ENCODE data around the gene CACTIN.

The CACTIN gene

DNA sequence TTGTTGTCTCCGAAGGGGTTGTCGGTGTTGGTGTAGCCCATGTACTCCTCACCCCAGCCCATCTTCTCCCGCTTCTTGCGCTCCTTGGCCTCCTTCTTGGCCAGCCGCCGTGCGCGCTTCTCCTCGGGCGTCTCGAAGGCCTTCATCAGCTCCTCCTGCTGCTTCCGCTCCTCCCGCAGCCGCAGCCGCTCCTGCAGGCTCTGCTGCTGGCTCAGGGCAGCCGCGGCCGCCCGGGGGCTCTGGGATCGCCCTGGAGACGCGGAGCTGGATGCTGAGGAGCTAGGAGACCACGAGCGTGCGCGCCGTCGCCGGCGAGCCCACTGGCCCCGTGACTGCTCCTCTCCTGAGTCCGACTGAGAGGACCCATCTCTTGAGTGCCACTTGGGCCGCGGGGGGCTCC lies 2.9 kb downstream of the CACTIN start:
- no peak for DNase-seq

DNA sequence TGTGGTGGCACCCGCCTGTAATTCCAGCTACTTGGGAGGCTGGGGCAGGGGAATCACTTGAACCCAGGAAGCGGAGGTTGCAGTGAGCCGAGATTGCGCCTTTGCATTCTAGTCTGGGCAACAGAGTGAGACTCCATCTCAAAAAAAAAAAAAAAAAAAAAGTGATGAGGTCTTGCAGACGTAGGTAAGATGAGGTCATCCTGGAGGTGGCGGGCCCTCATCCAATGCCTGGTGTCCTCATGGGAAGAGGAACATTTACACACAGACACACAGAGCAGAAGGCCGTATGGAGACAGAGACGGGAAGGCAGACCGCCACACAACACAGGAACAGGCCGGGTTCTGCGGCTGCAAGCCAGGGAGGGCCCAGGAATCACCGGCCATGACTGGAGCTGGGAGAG lies 4.4 kb downstream of the CACTIN start:
- DNase-seq: no peak

DNA sequence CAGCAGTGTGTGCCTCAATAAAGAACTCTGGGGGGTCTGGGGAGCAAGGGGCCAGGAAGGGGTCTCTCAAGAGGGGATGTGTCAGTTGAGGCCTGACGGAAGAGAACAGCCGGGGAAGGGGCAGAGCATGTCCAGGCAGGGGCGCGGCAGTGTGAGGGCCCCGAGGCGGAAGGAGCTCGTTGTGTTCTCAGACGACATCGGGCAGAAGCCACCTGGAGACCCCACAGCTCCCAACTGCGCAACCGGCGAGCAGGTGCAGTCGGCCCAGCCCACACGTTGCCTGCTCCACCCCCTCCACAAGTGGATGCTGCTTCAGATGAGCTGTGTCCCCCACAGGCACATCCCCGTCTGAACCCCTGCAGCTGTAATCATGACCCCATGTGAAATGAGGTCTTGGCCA lies 4.9 kb downstream of the CACTIN start:
- no peak for DNase-seq

DNA sequence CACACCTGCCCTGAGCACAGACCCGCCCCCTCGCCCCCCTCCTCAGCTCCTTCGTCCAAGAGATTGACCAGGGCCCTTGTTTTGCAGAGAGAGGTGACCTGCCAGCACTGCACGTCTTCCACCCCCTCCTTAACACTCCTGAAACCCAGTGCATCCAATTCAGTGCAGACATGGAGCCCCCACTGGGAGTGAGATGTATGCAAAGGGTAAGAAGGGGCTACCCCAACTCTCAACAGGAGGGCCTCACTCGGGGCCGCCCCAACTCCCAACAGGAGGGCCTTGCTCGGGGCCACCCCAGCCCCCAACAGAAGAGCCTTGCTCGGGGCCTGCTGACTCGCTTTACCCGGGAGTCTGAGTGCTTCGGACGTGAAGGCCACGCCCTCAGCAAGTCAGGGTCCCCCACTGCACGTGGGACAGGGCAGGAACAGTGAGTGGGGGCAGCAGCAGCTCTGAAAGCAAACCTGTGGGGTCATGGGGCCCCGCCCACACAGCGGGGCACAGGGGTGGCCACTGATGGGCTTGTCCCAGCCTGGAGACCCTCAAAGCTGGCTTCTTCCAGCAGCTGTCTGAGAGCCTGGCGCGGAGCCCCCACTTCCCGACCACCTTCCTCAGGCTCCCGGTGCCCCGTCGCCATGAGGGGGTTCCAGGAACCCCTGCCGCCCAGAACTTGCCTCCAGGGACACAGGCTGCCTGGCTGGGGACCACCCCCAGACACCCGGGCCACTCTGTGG lies 5.6 kb downstream of the CACTIN start:
- DNase-seq: no peak

DNA sequence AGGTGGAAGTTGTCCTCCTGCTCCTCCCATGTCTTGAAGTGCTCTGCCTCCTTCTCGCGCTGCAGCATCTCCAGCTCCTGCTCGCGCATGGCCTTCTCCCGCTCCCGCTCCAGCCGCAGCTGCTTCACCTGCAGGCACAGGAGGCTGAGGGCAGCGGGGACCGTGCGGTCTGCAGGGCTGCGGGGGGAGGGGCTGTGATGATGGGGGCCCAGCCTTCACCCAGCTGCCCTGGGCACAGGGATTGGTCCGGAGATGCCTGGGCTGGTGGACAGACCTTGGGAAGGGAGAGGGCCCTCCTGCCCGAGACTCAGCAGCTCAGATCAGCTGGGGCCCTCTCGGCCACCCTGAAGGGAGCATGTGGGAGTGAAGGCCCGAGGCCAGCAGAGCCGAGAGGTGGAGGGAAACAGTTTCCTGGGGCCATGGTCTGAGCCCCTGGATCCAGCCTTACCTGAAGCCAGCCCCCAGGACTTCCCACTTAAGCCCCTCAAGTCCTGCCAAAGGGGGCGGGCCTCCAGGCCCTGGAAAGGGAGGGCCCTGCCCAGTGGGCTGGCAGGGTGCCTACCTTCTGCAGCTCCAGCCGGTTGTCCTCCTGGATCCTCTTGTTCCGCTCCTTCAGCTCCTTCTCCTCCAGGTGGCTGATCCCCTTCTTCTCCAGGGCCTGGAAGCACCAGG lies 6.3 kb downstream of the CACTIN start:
- DNase-seq: no peak

DNA sequence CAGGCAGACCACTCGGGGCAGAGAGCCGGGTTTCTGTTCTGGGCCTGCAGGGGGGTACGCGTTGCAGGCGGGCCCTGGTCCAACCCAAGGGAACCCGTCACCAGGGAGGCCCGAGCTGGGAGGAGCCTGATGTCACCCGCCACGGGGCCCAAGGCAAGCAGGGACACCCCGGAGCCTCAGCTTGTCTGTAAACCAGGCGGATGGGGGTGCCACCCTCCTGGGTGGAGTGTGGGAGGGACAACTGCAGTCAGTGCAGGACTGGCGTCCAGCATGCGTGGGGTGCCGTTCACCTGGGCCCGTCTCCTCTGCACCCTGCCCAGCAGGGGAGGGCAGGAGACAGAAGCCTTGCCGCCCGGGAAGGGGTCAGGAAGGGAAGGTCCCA lies 7.0 kb downstream of the CACTIN start:
- no peak for DNase-seq

DNA sequence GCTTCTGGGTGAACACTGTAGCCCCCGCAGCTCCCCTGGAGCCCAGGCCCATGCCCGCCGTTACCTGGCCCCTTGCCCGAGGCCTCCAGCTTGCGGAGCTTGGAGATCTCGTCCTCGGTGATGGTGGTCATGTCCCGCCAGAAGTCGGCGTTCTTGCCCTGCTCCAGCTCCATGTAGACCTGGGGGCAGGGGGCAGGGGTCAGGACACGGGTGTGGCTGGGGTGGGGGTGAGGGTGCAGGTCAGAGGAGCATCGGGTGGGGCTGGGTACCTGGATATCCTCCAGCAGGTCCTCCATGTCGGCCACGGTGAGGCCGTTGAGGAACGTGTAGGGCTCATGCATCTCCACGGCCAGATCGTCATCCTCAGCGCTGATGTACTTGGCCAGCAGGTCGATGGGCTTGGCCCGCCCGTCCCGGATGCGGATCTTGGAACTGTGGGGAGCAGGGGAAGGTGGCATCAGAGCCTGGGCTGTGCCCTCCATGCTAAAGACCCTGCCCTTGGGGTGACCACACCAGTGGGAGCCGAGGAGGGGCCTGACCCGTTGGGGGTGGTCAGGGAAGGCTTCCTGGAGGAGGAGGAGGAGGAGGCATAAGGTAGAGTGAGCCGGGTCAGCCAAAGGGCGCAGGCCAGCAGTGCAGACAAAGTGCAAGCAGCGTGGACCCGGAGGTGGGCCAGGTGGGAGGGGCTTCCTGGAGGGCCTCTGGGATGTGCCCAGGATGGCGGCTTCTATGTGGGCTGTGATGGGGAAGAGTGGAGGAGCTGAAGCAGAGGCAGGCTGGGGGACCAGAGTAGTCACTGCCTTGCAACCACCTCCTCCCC lies 7.6 kb downstream of the CACTIN start:
- no peak for DNase-seq

DNA sequence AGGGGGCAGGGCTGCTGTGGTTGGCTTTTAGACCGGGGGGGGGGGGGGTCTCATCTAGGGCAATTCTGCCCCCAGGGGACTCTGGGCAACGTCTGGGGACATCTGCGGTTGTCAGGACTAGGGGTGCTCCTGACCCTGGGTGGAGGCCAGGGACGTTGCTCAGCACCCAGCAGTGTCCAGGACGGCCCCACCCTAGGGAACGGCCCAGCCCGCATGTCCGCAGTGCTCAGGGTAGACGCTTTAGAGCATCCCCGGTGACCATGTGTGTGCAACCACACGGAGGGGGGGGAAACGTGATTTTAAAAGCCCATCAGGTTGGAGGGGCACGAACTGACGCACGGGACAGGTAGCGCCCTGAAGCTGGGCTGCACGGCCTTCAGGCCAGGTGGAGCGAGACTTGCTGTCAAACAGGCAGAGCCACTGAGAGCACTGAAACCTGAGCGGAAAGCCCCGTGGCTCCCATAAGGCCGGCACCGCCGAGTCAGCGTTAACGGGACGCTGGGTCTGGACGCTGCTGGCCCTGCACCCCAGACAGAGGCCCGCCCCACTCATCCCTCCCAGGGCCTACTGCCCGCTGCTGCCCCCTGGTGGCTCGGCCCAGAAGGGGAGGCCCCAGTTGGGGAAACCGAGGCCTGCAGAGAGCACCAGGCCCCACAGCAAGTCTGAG lies 8.3 kb downstream of the CACTIN start:
- no peak for DNase-seq

DNA sequence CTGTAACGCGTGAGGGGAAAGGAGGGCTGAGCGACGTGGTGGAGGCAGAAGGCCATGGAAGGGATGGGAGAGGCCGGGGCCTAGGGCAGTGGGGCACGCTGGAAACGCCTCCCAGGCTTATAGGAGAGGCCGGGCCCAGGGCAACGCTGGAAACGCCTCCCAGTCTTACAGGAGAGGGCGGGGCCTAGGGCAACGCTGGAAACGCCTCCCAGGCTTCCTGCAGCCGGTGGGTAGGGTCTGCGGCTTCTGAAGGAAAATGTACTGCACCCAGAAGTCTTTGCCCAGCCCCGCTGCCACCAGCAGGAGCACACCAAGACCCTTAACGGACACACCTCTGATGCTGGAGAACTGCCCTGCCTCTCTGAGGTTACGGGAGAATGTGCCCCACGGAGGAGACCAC lies 9.1 kb downstream of the CACTIN start:
- no peak for DNase-seq

DNA sequence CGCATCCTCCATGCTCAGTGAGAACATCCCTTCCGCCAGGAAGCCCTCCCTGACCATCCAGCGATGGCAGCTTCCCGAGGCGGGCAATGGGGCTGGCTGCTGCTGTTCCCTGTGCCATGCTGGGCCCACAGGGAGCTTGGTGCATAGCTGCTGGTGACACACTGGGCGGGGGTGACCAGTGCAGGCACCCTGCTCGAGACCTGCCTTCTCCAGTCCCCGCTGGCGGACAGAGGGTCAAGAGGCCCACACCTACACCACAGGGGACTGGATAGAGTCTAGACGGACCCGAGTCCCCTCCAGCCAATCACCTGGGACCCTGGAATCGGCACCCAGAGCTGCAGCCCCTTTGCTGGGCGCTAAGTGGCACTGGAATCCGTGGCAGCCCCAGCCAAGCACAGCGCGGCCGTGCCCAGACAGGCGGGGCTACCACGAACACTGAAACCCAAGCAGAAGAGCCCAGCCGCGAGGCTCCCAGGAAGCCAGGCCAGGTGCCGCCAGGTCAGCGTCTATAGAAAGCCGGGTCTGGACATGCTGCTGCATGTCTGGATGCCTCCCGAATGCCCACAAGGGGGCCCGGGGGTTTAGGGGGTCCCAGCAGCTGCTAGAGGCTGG lies 11.0 kb downstream of the CACTIN start:
- no peak for DNase-seq

DNA sequence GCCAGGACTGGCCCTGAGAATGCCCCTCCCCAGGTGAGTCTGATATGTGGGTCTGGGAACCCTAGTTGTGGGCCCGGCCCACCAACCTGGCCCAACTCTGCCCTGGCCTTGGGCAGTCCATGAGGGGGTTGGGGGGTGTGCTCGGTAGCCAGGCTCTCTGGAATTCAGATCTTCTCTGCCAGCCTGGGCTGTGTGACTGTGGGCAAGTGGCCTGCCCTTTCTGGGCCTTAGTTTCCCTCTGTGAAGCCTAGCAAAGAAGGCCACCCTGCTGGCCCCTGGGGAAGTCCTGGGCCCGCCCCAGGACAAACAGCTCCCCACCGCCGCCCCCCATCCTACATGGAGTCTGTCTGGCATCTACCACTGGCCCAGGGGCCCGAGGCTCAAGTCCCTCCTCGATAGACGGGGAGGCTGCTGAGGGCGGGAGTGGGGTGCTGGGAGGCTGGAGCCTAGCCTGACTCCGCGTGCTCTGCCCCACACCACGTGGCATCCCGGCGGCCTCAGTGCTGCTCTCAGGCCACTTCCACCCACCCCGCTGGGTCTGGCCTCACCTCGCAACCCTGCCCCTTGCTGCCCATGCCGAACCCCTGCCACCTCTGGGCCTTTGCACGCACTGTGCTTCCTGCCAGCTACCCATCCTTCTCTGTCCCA lies 11.6 kb downstream of the CACTIN start:
- DNase-seq: no peak

DNA sequence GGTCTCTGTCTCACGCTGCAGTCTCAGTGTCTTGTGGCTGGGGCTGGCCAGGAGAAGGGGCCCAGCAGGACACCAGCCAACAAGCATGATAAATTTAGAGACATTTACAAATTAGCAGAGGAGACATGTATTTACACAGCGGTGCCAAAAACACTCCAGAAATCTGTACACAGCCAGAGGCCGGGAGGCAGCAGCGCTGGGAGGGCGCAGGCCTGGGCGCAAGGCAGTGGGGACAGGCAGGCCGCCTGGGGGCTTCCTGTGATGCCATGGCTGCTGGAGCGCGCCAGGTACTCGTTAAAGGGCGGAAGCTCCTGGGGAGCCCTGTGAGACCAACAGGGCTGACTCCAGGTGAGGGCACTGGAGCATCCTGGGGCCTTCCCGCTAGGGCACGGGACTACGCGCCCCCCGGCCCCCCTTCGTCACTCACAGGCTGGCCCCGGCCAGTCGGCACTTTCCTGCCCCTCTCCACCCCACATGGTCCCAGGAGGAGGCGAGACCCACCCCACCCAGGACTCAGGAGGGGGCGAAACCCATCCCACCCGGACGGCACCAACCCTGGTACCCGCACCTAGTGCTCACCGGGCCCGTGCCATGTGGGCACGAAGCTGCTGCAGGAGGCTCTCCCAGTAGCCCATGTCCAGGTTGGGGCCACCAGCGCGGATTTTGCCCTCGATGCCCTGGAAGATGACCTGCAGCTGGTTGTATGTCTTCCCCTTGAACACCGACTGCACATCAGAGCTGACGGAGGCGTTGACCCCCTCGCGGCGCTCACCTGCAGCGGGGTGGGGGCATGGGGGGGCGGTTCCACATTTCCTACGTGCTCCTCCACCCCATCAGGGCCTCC lies 12.6 kb downstream of the CACTIN start:
- no peak for DNase-seq

DNA sequence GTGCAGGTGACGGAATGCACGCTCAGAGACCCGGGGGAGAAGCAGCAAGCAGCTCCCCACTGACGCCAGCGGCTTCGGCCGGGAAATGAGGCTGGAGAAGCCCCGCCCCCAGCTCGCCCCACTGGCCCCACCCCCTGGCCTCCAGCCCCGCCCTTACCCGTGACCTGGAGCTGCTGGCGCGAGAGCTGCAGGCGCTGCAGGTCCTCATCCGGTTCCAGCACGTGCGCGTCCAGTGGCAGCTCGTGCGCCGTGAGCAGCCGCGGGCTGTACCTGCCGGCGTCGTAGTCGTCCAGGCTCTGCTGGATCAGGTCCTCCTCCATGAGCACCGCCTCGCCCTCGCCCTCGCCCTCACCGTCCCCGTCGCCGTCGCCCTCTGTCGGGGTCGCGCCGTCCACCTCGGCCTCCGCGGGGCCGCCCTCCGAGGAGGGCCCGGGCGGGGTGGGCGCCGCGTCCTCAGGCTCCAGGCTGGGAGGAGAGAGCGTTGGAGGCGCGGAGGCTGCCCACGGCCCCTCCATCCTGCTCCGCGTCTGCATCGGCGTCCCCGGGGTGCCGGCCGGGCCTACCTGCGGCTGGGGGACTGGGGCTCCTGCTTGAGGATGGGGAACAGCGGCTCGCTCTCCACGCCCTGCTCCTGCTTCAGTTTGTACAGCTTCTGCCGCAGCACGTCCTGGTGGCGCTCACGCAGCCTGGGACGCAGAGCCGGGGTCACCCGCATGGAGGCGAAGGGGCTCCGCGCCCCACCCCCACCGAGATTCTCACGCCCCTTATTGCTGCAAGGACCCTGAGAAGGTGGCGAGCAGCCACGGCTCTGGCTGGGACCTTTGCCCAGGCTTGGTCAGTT lies 13.5 kb downstream of the CACTIN start:
- no peak for DNase-seq

DNA sequence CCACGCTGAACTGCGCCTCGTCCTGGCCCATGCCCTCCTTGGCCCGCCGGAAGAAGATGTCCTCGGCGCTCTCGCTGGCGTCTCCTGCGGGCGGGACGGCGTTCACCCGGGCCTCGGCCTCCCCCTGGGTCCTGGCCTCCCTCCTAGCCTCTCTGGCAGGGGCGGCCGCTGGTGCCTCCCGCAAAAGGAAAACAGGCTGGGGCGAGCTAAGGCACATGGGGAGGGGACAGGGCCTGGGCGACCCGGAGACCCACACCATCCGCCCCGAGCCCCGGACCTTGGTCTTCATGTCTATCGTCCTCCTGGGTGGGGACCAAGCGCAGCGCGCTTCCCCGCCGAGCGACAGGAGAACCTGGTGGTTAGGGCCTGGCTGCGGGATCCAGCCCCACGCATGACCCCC lies 14.3 kb downstream of the CACTIN start:
- DNase-seq: no peak

DNA sequence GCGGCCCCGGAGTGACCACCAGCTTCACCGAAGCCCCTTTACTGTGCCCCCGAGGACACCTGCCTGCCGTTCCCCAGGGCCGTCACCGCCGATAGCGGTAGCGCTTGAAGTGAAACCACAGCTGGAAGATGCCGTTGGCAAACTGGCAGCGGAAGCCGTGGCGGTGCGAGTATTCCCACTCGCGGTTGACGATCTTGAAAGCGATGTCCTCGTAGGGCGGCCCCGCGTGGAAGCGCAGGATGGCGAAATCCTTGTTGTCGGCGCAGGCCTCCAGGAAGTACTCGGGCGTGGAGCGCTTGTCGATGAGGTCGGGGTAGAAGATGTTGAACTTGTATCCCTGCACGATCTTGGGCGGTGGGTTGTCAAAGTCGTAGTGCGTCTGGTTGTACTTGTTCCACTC lies 14.7 kb downstream of the CACTIN start:
- DNase-seq: no peak

DNA sequence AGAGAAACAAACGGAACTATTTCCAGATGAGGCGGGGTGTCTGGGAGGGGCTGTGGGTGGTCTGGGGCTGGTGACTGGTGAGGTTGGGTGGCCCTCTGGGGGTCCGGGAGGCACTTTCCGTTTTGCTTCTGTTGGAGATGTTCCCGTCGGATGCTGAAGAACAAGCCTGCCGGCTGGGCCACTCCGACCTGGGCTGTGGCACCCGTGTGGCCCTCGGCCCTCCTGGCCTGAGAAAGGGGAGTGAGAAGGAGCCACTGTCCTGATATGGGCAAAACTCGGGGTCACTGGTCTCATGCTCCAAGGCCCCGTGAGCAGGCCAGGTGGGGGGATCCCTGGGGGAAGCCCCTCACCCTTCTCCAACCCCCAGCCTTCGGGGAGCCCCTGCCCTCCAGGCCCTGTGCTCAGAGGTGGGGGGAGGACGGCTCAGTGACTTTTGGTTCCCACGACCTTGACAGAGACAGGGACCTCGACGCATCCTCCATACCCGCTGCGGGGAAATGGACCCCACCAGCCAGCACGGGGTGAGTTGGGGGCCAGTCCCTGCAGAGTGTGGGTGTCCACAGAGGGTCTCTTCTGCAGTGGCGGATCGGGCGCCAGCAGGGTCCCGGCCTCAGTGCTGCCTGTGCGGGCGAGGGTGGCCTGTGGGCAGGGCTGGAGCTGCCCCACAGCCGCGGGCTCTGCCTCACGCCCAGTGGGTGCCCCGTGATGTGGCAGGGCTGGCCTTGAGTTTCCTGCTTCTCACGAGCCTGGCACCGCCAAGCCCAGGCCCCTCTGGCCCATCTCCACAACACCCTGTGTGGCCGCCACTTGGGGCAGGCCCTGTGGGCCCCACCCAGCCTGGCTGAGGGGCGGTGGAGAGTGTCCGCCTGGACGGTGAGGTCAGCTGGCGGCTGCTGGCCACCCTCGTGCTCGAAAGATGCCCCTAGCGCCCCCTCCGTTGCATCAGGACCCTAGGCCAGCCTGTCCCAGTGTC lies 15.6 kb downstream of the CACTIN start:
- DNase-seq: no peak

DNA sequence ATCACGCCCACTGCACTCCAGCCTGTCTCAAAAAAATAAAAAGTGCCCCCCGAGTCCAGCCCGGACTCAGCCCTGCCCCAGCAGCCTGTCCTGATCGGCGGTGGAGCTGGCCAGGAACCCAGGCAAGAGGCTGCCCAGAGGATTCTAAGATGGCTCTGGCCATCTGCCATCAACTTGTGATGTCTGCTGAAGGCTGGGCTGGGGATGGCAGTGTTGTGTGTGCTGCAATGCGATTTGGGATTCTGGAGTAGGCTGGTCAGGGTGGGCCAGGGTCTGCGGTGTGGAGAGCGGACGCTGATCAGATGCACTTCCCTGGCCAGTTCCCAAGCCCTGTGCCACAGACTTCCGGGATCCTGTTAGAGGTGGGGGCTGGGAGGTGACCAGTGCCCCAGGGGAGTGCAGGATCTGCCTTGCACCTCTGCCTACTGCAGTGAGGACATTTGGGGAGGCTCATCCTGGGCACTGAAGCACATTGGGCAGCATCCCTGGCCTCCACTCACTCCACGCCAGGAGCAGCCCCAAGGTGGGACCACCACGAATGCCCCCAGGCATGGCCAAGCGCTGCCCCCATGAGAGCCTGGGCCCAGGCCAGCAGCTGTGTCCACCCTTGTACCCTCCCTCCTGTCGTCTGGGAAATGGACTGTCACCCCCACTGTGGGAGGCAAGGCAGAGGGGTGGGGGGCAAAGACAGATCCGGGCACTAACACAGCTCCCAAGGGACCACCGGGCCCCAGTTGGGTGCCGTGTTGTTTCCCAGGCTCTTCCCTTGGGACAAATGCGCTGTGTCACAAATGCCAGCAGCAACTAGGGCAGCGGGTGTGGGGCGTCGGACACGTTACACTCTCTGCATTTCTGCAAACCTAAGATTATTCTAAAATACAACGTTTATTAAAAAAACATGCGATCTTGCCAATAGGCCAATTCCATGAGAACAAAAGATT lies 16.5 kb downstream of the CACTIN start:
- DNase-seq: no peak

DNA sequence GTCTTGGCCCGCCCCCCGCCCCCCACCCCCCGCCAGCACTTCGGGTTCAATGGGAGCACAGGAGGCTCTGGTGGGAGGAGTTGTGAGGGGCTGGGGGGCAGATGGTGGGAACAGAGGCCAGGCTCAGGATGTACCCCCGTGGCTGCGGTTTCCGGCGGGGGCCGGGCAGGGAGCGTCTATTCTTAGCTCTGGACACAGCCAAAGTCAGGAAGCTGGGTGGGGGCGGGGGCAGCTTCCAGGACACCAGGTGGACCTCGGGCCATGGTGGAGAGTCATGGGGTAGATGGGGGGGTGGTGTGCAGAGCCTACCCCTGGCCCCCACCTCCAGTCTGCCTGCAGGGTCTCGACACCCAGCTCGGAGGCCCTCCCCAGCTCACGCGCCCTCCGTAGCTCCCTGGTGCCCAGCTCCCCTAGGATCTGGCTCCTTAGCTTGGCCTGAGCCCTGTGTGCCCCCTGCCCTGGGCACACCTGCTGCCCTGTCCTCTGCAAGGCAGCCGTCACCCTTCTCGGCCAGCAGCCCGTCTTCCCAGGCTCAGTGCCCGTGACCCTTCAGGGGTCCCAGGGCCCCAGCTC lies 17.8 kb downstream of the CACTIN start:
- no peak for DNase-seq
